HepG2 (cell line): ENCODE data around the gene BBS4. TPM values are rescaled to one million over a fixed set of nuclear protein-coding genes. Genes with fewer than 3 reads are reported as not detected.
A peak's percentile ranks its signal among the peaks of the same experiment; 100 is the strongest.

Experiments
- CCDC6 ChIP-seq: sonication (generic); formaldehyde crosslinking; IDR thresholded peaks from 2 replicates; pipeline ENCODE4 v1.8.1; 2022; ENCODE audit warnings: mild to moderate bottlenecking, missing genetic modification reagents, moderate library complexity
- FOSL2 ChIP-seq: sonication (generic); formaldehyde crosslinking; IDR thresholded peaks from 2 replicates; pipeline ENCODE4 v1.4.0; 2020; ENCODE audit warnings: missing genetic modification reagents
- FOXA3 ChIP-seq: IDR thresholded peaks from 2 replicates; pipeline ENCODE4 v1.6.1; 2016; ENCODE audit warnings: missing genetic modification reagents, missing compliant biosample characterization
- GPN1 ChIP-seq: sonication (generic); formaldehyde crosslinking; IDR thresholded peaks from 2 replicates; pipeline ENCODE4 v1.5.1; 2020; ENCODE audit warnings: missing genetic modification reagents, borderline replicate concordance
- MLLT10 ChIP-seq: sonication (generic); formaldehyde crosslinking; IDR thresholded peaks from 2 replicates; pipeline ENCODE4 v1.4.0; 2020; ENCODE audit warnings: missing genetic modification reagents
- PHF8 ChIP-seq: sonication (generic); formaldehyde crosslinking; IDR thresholded peaks from 2 replicates; pipeline ENCODE4 v1.5.0; 2020; ENCODE audit warnings: missing genetic modification reagents
- POGZ ChIP-seq: sonication (generic); formaldehyde crosslinking; IDR thresholded peaks from 2 replicates; pipeline ENCODE4 v1.4.0; 2020; ENCODE audit warnings: mild to moderate bottlenecking, missing genetic modification reagents
- RBFOX2 ChIP-seq: fragments of 200-400 bp; formaldehyde crosslinking; IDR thresholded peaks from 2 replicates; pipeline ENCODE4 v1.6.1; 2017; ENCODE audit warnings: low read depth, mild to moderate bottlenecking, low read length
- TRAFD1 ChIP-seq: sonication (generic); formaldehyde crosslinking; IDR thresholded peaks from 2 replicates; pipeline ENCODE4 v1.5.1; 2020; ENCODE audit warnings: missing genetic modification reagents, mild to moderate bottlenecking, borderline replicate concordance
- ZBTB25 ChIP-seq: IDR thresholded peaks from 2 replicates; pipeline ENCODE4 v1.6.1; 2018; ENCODE audit warnings: missing genetic modification reagents
- ZNF691 ChIP-seq: sonication (generic); formaldehyde crosslinking; IDR thresholded peaks from 2 replicates; pipeline ENCODE4 v1.4.0; 2020; ENCODE audit warnings: missing genetic modification reagents, low read depth, mild to moderate bottlenecking, borderline replicate concordance
- ZNF768 ChIP-seq: sonication (generic); formaldehyde crosslinking; IDR thresholded peaks from 2 replicates; pipeline ENCODE4 v1.4.0; 2020; ENCODE audit warnings: missing genetic modification reagents
- ZXDC ChIP-seq: sonication (generic); formaldehyde crosslinking; IDR thresholded peaks from 2 replicates; pipeline ENCODE4 v1.5.0; 2020; ENCODE audit warnings: mild to moderate bottlenecking, missing genetic modification reagents
- polyA plus RNA-seq, 8 experiments: library from polyadenylated mRNA; depleted of rRNA in 3 of 8; stranded (reverse) in 7 of 8; unstranded in 1 of 8; fragments of >200 nt; fragmentation: Illumina TruSeq in 4 of 8; extraction: Trizol in 4 of 8; gene quantifications; 2 replicates each; pipeline versions ENCODE4 v1.2.1 to v1.2.3, GENCODE V29; 2011 to 2016; ENCODE audit warnings: low read depth in 4 of 8, missing spikeins in 1 of 8, mixed read lengths in 1 of 8; ENCODE audit not compliant: insufficient read depth in 1 of 8
- total RNA-seq, 5 experiments: library from RNA; depleted of rRNA; stranded (reverse); fragments of >200 nt; fragmentation: Illumina TruSeq; extraction: Trizol; gene quantifications; 2 replicates each; pipeline ENCODE4 v1.2.3, GENCODE V29; 2016; ENCODE audit warnings: low read depth in 1 of 5

The BBS4 gene
- total and polyA plus RNA-seq, 2 of the 13 experiments (the other 11 are each of a cell fraction or from before 2014, with no cell fraction given), result 16.0 to 21.3 TPM

- TF ChIP-seq ZXDC, result no peak
- TF ChIP-seq MLLT10 (CRISPR knock-in tag), result no peak
- no peak for TF ChIP-seq ZNF691 (CRISPR knock-in tag)
- peak; percentile 31; the same call in 1 of the 2 replicates for TF ChIP-seq ZBTB25
- TF ChIP-seq GPN1 (CRISPR knock-in tag), result no peak
- no peak for TF ChIP-seq FOXA3
- TF ChIP-seq TRAFD1, result no peak
- peak; percentile 64 for TF ChIP-seq POGZ (CRISPR knock-in tag)
- peak; percentile 3 for TF ChIP-seq FOSL2 (CRISPR knock-in tag)
- TF ChIP-seq ZNF768, result no peak
- TF ChIP-seq PHF8 (CRISPR knock-in tag), result peak; percentile 86
- TF ChIP-seq CCDC6, result 0 out of 2 replicates have a peak, but pooled peaks have one; percentile 27
- TF ChIP-seq RBFOX2, result peak; percentile 78
These were observed at the start of gene BBS4, which contains the start of gene HIGD2B (continued) for GRCh38 chr15:72685925-72686794.
